H9 (cell line): ENCODE measurements around the gene LRRTM1. TPM values are rescaled to one million over a fixed set of nuclear protein-coding genes. Genes with fewer than 3 reads are reported as not detected.

ENCODE experiments used
- DNase-seq: peaks from one replicate; pipeline ENCODE4 v3.0.0-alpha.2; 2017
- H2AFZ ChIP-seq: one replicate; pipeline ENCODE4 v1.6.1; 2013; ENCODE audit warnings: mild to moderate bottlenecking, low read length, control low read depth, moderate library complexity
- H2AK5ac ChIP-seq: 2 replicates; pipeline ENCODE4 v1.6.1; 2013; ENCODE audit warnings: low read length, control low read depth, mixed read lengths; ENCODE audit not compliant: insufficient read length
- H2BK120ac ChIP-seq: one replicate; pipeline ENCODE4 v1.6.1; 2013; ENCODE audit warnings: low read depth, mild to moderate bottlenecking, low read length, control low read depth, inconsistent platforms; ENCODE audit not compliant: poor library complexity, severe bottlenecking
- H2BK12ac ChIP-seq: 2 replicates; pipeline ENCODE4 v1.6.1; 2013; ENCODE audit warnings: low read length, control low read depth, mixed read lengths, low read depth; ENCODE audit not compliant: insufficient read length
- H2BK15ac ChIP-seq: 2 replicates; pipeline ENCODE4 v1.6.1; 2013; ENCODE audit warnings: low read depth, low read length, control low read depth
- H2BK20ac ChIP-seq: one replicate; pipeline ENCODE4 v1.6.1; 2013; ENCODE audit warnings: low read depth, mild to moderate bottlenecking, low read length, control low read depth, inconsistent platforms; ENCODE audit not compliant: poor library complexity, severe bottlenecking
- H2BK5ac ChIP-seq: 2 replicates; pipeline ENCODE4 v1.6.1; 2013; ENCODE audit warnings: low read length, control low read depth, mixed read lengths; ENCODE audit not compliant: insufficient read length
- H3K14ac ChIP-seq: 2 replicates; pipeline ENCODE4 v1.6.1; 2013; ENCODE audit warnings: low read length, control low read depth; ENCODE audit not compliant: insufficient read depth
- H3K18ac ChIP-seq: 2 replicates; pipeline ENCODE4 v1.6.1; 2013; ENCODE audit warnings: low read depth, mild to moderate bottlenecking, mixed read lengths, low read length, control low read depth; ENCODE audit not compliant: insufficient read length
- H3K23ac ChIP-seq: 2 replicates; pipeline ENCODE4 v1.6.1; 2013; ENCODE audit warnings: low read length, control low read depth, mixed read lengths, low read depth; ENCODE audit not compliant: insufficient read length
- H3K23me2 ChIP-seq: 2 replicates; pipeline ENCODE4 v1.6.1; 2013; ENCODE audit warnings: low read depth, mild to moderate bottlenecking, mixed read lengths, low read length, control low read depth; ENCODE audit not compliant: insufficient read length, poor library complexity, severe bottlenecking
- H3K27ac ChIP-seq: 2 replicates; pipeline ENCODE4 v1.5.1; 2013; ENCODE audit warnings: low read length, control low read depth, mixed read lengths, low read depth; ENCODE audit not compliant: insufficient read length
- H3K27me3 ChIP-seq: 2 replicates; pipeline ENCODE4 v1.6.1; 2013; ENCODE audit warnings: low read length, control low read depth, inconsistent platforms; ENCODE audit not compliant: insufficient read depth
- H3K4ac ChIP-seq: 2 replicates; pipeline ENCODE4 v1.6.1; 2013; ENCODE audit warnings: low read depth, mild to moderate bottlenecking, control low read depth, inconsistent platforms, low read length, moderate library complexity
- H3K4me1 ChIP-seq: 2 replicates; pipeline ENCODE4 v1.6.1; 2013; ENCODE audit warnings: low read length, control low read depth, inconsistent platforms; ENCODE audit not compliant: insufficient read depth
- H3K4me2 ChIP-seq: 2 replicates; pipeline ENCODE4 v1.6.1; 2013; ENCODE audit warnings: low read length, control low read depth, mixed read lengths; ENCODE audit not compliant: insufficient read length, insufficient read depth
- H3K56ac ChIP-seq: 2 replicates; pipeline ENCODE4 v1.6.1; 2013; ENCODE audit warnings: low read depth, mild to moderate bottlenecking, mixed read lengths, low read length, control low read depth; ENCODE audit not compliant: insufficient read length
- H3K79me1 ChIP-seq: 2 replicates; pipeline ENCODE4 v1.6.1; 2013; ENCODE audit warnings: low read depth, mild to moderate bottlenecking, moderate library complexity, low read length, control low read depth, inconsistent platforms; ENCODE audit not compliant: insufficient read depth, poor library complexity, severe bottlenecking
- H3K79me2 ChIP-seq: 2 replicates; pipeline ENCODE4 v1.6.1; 2013; ENCODE audit warnings: low read length, control low read depth, inconsistent platforms; ENCODE audit not compliant: insufficient read depth
- H3K9ac ChIP-seq: 2 replicates; pipeline ENCODE4 v1.6.1; 2013; ENCODE audit warnings: low read length, control low read depth, mixed read lengths; ENCODE audit not compliant: insufficient read length; ENCODE audit errors: extremely low read depth
- H3K9me3 ChIP-seq: one replicate; pipeline ENCODE4 v1.6.1; 2013; ENCODE audit warnings: low read depth, low read length, inconsistent platforms; ENCODE audit not compliant: control insufficient read depth
- H3T11ph ChIP-seq: one replicate; pipeline ENCODE4 v1.6.1; 2013; ENCODE audit warnings: mild to moderate bottlenecking, low read length, control low read depth, inconsistent platforms
- H4K20me1 ChIP-seq: one replicate; pipeline ENCODE4 v1.6.1; 2013; ENCODE audit not compliant: control insufficient read depth, insufficient read length, insufficient read depth
- H4K5ac ChIP-seq: 2 replicates; pipeline ENCODE4 v1.6.1; 2013; ENCODE audit warnings: low read depth, mild to moderate bottlenecking, mixed read lengths, low read length, control low read depth; ENCODE audit not compliant: insufficient read length
- H4K8ac ChIP-seq: replicated peaks from 2 replicates; pipeline ENCODE4 v1.6.1; 2013; ENCODE audit warnings: low read length, control low read depth, mixed read lengths, low read depth; ENCODE audit not compliant: insufficient read length
- H4K91ac ChIP-seq: 2 replicates; pipeline ENCODE4 v1.6.1; 2013; ENCODE audit warnings: low read depth, mild to moderate bottlenecking, moderate library complexity, mixed read lengths, low read length, control low read depth; ENCODE audit not compliant: insufficient read length
- H3K27ac Mint-ChIP-seq, 3 experiments: 2 replicates in 2 of 3; 3 replicates in 1 of 3; pipeline ENCODE4 v1.8.0; 2020 to 2021; ENCODE audit warnings: mixed read lengths in 3 of 3, mild to moderate bottlenecking in 1 of 3, moderate library complexity in 1 of 3
- H3K27me3 Mint-ChIP-seq: 2 replicates; pipeline ENCODE4 v1.8.0; 2021; ENCODE audit warnings: low read depth, mild to moderate bottlenecking, moderate library complexity, mixed read lengths
- H3K36me3 Mint-ChIP-seq, 3 experiments: 2 replicates in 2 of 3; 3 replicates in 1 of 3; pipeline ENCODE4 v1.8.0; 2020 to 2021; ENCODE audit warnings: low read depth in 3 of 3, mixed read lengths in 3 of 3; ENCODE audit not compliant: insufficient read depth in 1 of 3
- H3K4me1 Mint-ChIP-seq, 2 experiments: 2 replicates each; pipeline ENCODE4 v1.8.0; 2020; ENCODE audit warnings: mixed read lengths in 2 of 2
- H3K4me3 Mint-ChIP-seq, 2 experiments: 2 replicates in 1 of 2; 3 replicates in 1 of 2; pipeline ENCODE4 v1.8.0; 2020 to 2021; ENCODE audit warnings: mild to moderate bottlenecking in 2 of 2, mixed read lengths in 2 of 2, moderate library complexity in 1 of 2
- H3K9me3 Mint-ChIP-seq, 2 experiments: 2 replicates in 1 of 2; 3 replicates in 1 of 2; pipeline ENCODE4 v1.8.0; 2020; ENCODE audit warnings: mild to moderate bottlenecking in 2 of 2, mixed read lengths in 2 of 2, moderate library complexity in 1 of 2
- WGBS: extraction: QIAGEN DNeasy Blood & Tissue Kit; methylation state at CpG from one replicate; pipeline ENCODE4 v1.1.7; 2013; ENCODE audit warnings: missing lambda C conversion rate, low lambda C conversion rate, mixed read lengths; ENCODE audit not compliant: insufficient read length; ENCODE audit errors: extremely low coverage; 5-methylcytosine and 5-hydroxymethylcytosine counted together
- total RNA-seq: library from RNA; stranded (reverse); gene quantifications from 2 replicates; pipeline ENCODE4 v1.2.1, GENCODE V29; 2021
- TF ChIP-seq, protein P1 (sequence below): fragments of 200-600 bp; sonication (generic); conservative IDR thresholded peaks from 3 replicates; pipeline ENCODE4 v1.8.0; 2021; ENCODE audit warnings: antibody characterized with exemption, mild to moderate bottlenecking

Gene LRRTM1
- total RNA-seq, 1 experiment from 2014 or later: 1.2 TPM

DNA sequence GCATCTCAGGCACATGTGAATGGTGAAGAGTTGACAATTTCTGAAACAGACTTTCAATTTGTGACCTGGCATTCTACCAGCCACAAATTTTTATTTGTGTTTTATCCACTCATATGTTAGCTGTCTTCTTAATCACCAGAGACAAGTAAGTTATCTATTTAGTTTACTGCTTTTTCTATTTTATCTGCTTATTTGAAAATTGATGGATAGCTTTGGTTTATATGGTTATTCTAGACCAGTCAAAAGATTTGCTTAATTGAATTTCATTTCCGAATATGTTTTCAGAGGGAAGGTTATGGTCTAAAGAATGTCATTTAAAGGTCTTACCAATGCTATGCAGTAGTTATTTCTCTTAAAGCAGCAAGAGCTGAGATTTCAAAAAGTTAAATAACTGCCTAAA, 43.5 kb upstream of the LRRTM1 start:
- Histone ChIP-seq H3K79me1 (no peaks in the 10 kb centered on the region), H3K14ac (no peak overlapping the region), H2BK5ac (no peak overlapping the region), H3K4me1 (peaks cover 2% of the 10 kb centered on the region), H3K23me2 (no peaks in the 10 kb centered on the region), H2BK15ac (no peak overlapping the region), H2AK5ac (no peak overlapping the region), H3K9me3 (no peaks in the 10 kb centered on the region), H2BK12ac (no peak overlapping the region), H3K4me2 (no peak overlapping the region), H3K79me2 (no peaks in the 10 kb centered on the region), H4K5ac (no peak overlapping the region), H3K4ac (no peak overlapping the region), H2BK120ac (no peak overlapping the region), H3K27me3 (no peaks in the 10 kb centered on the region), H3T11ph (no peak overlapping the region), H4K91ac (no peak overlapping the region), H3K23ac (no peak overlapping the region), H2AFZ (no peak overlapping the region), H4K20me1 (no peaks in the 10 kb centered on the region), H4K8ac (no peak overlapping the region), H3K9ac (no peak overlapping the region), H2BK20ac (no peak overlapping the region), H3K18ac (no peak overlapping the region), H3K27ac (no peak overlapping the region), H3K56ac (no peak overlapping the region)
- no peaks in the 10 kb centered on the region for H3K9me3 Mint-ChIP-seq
- H3K36me3 Mint-ChIP-seq: no peaks in the 10 kb centered on the region
- no CpG with 5 or more reads among the region's 1 CpG for WGBS
- peaks cover 8 to 15% of the 10 kb centered on the region in 2 experiments for H3K4me1 Mint-ChIP-seq
- DNase-seq: no peak
- H3K4me3 Mint-ChIP-seq: no peak overlapping the region
- TF ChIP-seq, protein P1, sequence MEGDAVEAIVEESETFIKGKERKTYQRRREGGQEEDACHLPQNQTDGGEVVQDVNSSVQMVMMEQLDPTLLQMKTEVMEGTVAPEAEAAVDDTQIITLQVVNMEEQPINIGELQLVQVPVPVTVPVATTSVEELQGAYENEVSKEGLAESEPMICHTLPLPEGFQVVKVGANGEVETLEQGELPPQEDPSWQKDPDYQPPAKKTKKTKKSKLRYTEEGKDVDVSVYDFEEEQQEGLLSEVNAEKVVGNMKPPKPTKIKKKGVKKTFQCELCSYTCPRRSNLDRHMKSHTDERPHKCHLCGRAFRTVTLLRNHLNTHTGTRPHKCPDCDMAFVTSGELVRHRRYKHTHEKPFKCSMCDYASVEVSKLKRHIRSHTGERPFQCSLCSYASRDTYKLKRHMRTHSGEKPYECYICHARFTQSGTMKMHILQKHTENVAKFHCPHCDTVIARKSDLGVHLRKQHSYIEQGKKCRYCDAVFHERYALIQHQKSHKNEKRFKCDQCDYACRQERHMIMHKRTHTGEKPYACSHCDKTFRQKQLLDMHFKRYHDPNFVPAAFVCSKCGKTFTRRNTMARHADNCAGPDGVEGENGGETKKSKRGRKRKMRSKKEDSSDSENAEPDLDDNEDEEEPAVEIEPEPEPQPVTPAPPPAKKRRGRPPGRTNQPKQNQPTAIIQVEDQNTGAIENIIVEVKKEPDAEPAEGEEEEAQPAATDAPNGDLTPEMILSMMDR: no peak
- H3K27ac Mint-ChIP-seq: no peak overlapping the region
- no peaks in the 10 kb centered on the region for H3K27me3 Mint-ChIP-seq
